GM21717 (cell line): ENCODE measurements around the gene HECTD1.

Source experiments
- ATAC-seq: cut with Tn5 transposase; IDR thresholded peaks from one replicate; pipeline ENCODE4 v1.9.1; 2021; ENCODE audit warnings: mild to moderate bottlenecking, moderate library complexity; ENCODE audit not compliant: unreplicated experiment

The HECTD1 gene

DNA sequence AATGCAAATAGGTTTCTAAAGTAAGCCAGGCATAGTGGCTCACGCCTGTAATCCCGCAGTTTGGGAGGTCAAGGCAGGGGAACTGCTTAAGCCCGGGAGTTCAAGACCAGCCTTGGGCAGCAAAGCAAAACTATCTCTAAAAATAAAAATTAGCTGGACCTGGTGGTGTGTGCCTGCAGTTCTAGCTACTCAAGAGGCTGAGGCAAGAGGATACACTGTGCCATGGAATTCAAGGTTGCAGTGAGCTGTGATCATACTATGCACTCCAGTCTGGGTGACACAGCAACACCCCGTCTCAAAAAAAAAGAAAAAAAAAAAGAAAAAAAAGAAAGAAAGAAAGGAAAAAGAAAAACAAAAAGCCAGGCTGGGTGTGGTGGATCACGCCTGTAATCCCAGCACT is 46.3 kb downstream of the HECTD1 start:
- ATAC-seq, result no peak

DNA sequence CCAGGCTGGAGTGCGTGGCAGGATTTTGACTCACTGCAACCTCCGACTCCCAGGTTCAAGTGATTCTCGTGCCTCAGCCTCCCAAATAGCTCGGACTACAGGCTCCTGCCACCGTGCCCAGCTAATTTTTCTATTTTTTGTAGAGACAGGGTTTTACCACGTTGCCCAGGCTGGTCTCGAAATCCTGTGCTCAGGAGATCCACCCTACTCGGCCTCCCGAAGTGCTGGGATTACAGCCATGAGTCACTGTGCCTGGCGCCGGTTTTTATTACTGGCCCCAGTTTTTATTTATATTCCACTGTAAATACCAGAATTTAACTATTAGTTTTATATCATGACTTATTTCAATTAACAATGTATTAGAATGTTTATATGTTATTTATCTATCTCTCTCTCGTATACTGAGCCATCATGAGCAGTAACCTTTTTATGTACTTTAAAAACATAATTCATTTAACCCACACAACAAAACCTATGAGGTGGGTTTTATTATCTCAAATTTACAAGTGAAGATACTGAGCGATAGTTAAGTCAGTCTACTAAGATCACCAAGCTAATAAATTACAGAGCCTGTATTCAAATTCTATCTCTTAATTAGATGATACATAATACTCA is 47.8 kb downstream of the HECTD1 start:
- no peak for ATAC-seq

DNA sequence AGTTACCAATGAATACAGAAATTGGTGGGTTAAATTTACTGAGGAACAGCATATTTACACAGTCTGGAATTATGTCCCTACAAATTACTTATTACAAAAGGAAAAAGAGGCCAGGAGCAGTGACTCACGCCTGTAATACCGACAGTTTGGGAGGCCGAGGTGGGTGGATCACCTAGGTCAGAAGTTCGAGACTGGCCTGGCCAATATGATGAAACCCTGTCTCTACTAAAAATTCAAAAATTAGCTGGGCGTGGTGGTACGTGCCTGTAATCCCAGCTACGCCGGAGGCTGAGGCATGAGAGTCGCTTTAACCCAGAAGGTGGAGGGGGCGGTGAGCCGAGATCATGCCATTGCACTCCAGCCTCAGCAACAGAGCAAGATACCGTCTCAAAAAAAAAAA is 52.6 kb downstream of the HECTD1 start:
- ATAC-seq, result no peak

DNA sequence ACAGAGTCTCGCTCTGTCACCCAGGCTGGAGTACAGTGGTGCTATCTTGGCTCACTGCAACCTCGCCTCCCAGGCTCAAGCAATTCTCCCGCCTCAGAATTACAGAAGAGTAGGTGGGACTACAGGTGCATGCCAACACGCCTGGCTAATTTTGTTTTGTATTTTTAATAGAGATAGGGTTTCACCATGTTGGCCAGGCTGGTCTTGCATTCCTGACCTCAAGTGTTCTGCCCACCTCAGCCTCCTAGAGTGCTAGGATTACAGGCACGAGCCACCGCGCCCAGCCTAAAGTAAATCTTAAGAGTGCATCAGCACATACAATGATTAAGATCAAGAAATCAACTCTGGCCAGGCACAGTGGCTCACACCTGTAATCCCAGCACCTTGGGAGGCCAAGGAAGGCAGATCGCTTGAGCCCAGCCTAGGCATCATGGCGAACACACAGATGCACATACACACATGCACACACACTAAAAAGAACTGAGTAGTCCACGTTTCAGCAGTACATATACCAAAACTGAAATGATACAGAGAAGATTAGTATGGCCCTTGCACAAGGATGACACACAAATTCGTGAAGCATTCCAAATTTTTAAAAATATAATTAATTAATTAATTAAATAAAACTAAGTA is 65.0 kb downstream of the HECTD1 start:
- ATAC-seq, result no peak

GRCh38 chr14:31139301-31139847 is 68.2 kb downstream of the HECTD1 start:
- no peak for ATAC-seq

DNA sequence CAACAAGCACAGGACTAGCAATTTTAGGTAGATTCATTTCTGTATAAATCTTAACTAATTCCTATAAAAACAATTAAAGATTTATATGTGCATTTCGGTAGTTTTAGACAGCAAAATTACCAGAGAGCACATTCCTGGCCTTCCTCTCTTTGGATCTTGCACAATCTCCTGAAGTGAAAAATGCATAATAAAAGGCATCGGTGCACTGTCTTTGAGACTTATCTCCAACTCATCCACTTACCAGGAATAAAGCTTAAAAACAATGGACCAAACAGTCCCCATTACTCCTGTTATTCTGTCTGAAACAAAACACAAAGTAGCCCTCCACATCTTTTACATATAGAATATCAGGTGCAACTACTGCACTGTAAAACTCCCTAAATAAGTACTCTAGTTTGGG is 69.3 kb downstream of the HECTD1 start:
- no peak for ATAC-seq

DNA sequence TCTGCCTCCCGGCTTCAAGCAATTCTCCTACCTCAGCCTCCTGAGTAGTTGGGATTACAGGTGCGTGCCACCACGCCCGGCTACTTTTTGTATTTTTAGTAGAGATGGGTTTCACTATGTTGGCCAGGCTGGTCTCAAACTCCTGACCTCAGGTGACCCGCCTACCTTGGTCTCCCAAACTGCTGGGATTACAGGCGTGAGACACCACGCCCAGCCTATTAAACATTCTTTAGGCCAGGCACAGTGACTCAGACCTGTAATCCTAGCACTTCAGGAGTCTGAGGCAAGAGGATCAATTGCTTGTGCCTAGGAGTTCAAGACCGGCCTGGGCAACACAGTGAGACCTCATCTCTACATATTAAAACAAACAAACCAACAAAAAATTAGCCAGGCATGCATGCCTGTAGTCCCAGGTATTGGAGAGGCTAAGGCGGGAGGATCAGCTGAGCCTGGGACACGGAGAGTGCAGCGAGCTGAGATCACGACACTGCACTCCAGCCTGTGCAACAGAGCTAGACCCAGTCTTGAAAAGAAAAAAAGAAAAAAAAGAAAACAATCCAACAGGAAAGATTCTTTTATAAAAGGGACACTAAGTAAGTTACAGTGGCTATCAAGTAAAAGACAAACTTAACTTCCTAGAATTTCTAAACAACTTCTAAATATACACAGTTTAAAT is 70.2 kb downstream of the HECTD1 start:
- ATAC-seq, result no peak

GRCh38 chr14:31133133-31133532 is 74.5 kb downstream of the HECTD1 start:
- ATAC-seq, result no peak

DNA sequence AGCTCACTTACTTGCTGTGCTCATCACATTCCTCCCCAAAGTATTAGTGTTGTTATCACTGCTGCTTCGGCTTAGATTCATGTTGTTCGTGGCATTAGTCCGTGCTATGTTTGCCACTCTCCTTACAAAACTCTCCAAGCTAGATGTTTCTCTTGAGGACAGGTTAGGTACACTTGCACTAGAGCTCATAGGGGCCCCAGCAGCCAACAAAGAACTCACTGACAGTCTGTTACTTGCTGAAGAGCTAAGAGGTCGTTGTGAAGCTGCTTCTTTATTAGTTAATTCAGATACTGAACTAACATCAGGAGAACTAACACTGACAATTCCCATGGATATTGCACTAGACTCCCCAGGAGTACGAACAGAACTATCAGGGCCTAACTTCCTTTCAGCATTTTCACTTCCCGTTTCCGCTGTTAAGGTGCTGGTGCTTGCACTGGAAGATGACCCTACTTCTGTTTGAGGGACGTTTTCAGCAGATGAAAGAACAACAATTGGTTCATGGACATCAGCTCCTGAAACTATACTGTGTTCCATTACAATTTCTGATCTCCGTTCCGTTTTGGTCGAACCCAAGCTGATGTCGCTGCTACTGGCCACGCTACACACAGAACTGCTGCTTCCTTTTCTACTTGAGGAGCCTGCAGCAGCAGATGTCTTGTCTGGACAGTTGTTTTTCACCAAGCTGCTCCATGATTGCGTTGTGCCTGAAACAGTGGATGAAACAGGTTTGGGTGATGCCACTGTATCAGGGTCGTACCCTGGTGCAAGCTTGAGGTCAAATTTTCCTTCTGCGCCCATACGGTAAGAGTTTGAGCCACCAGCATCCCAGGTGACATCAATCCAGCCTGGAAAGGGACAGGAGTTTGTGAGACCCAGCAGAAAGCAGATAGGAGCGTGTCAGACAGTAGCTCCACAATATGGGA is 78.7 kb downstream of the HECTD1 start:
- ATAC-seq, result no peak

GRCh38 chr14:31127690-31128089 is 79.9 kb downstream of the HECTD1 start:
- ATAC-seq, result no peak

GRCh38 chr14:31126680-31127079 is 80.9 kb downstream of the HECTD1 start:
- ATAC-seq, result no peak

DNA sequence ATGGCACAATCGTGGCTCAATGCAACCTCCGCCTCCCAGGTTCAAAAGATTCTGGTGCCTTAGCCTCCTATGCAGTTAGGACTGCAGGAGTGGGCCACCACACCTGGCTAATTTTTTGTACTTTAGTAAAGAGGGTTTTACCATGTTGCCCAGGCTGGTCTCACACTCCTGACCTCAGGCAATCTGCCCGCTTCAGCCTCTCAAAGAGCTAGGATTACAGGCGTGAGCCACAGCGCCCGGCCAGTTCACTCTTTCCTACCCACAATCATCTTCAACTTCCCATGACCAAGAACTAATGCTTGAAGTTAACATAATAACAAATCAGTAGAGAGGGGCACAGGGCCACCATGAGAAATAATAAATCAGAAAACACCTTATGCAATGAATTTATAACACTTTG is 82.4 kb downstream of the HECTD1 start:
- ATAC-seq, result no peak

GRCh38 chr14:31124197-31124596 is 83.4 kb downstream of the HECTD1 start:
- ATAC-seq, result no peak

DNA sequence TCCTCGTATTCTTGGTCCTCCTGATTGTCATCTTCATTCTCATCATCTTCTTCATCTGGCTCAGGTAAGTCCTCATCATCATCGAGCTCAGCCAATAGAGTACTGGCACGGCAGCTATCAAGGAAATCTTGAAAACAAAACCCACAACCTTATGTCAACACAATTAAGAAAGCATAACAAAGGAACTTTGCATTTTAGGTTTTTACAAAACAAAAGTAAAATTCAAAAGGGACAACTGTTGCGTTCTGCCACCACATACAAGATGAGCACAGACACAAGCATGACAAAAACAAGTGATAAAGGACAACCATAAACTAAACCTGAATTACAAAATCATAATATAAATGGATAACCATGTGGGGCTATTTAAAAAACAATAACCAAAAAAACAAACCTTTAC is 84.7 kb downstream of the HECTD1 start:
- no peak for ATAC-seq

- no peak for ATAC-seq
Observed at GRCh38 chr14:31122098-31122611, 85.4 kb downstream of the HECTD1 start.

DNA sequence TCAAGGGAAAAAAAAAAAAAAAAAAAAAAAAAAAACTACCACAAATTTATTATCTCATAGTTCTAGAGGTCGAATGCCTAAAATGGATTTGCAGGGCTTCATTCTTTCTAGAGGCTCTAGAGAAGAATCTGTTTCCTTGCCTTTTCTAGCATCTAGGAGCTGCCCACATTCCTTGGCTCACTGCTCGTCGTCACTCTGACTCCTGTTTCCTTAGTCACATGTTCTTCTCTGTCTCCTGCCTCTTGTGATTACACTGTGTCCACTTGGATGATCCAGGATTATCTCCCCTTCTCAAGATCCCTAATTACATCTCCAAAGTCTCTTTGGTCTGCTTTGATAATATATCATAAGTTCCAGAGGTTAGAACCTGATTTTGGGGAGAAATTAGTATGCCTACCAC is 88.7 kb downstream of the HECTD1 start:
- ATAC-seq, result no peak

- no peak for ATAC-seq
Observed at GRCh38 chr14:31113794-31114193, 93.8 kb downstream of the HECTD1 start.

- no peak for ATAC-seq
Observed at GRCh38 chr14:31110872-31111271, 96.7 kb downstream of the HECTD1 start.

DNA sequence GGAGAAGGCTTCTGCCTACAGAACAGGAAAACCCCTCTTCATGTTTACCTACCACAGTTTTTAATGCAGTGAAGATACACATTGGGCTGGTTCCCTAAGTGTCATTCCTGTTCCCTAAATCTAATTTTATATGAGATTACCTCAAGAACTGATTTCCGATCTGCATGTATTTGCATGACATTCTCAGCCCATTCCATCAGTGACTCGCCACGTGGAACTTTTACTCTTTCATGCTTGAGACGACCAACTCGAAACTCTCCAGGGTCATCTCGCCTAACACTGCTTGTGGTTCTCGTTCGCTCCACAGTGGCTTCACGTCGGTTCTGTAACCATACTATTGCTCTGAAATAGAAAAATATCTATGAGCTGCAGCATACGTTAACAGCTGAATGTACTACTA is 98.3 kb downstream of the HECTD1 start:
- no peak for ATAC-seq

GRCh38 chr14:31106768-31107167 is 100.8 kb downstream of the HECTD1 start:
- ATAC-seq, result no peak

DNA sequence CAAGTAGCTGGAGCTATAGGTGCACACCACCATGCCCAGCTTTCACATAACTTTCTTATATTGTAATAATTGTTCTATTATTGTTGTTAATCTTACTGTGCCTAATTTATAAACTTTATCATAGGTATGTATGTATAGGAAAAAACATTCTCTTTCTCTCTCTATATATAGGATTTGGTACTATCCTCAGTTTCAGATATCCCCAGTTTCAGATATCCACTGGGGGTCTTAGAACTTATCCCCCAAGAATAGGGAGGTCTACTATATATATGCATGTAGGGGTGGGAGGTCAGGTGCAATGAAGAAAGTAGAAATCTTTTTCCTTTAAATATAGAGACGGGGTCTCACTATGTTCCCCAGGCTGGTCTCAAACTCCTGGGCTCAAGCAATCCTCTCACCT is 110.5 kb downstream of the HECTD1 start:
- ATAC-seq, result no peak
